Activated B cell treated with CpG ODN at 0.5 μM for 24 hours (primary cell): Measurements from ENCODE around the gene ACAD11. TPM values are rescaled to one million over a fixed set of nuclear protein-coding genes. Genes with fewer than 3 reads are reported as not detected.

Source experiments
- ATAC-seq: fragments of 200-7000 bp; cut with Tn5 transposase; one replicate; pipeline ENCODE4 v1.10.0; 2021; ENCODE audit warnings: low read depth, mild to moderate bottlenecking, moderate library complexity
- CTCF ChIA-PET: fragments of 350-600 bp; sonication (Branson Sonifier 250); formaldehyde crosslinking; loops from one replicate; lab custom pipeline; 2021; ENCODE audit warnings: antibody characterized with exemption; lab: Charles Lee
- POLR2A ChIA-PET: fragments of 350-600 bp; sonication (Branson Sonifier 250); formaldehyde crosslinking; loops from one replicate; lab custom pipeline; 2021; ENCODE audit warnings: antibody characterized with exemption; lab: Charles Lee
- DNase-seq: peaks from one replicate; pipeline ENCODE4 v3.0.0; 2022
- H3K27ac Mint-ChIP-seq: one replicate; pipeline ENCODE4 v1.8.0; 2020; ENCODE audit warnings: mixed read lengths
- H3K27me3 Mint-ChIP-seq: one replicate; pipeline ENCODE4 v1.8.0; 2021; ENCODE audit warnings: mixed read lengths
- H3K36me3 Mint-ChIP-seq: one replicate; pipeline ENCODE4 v1.8.0; 2021; ENCODE audit warnings: low read depth, mixed read lengths
- H3K4me1 Mint-ChIP-seq: one replicate; pipeline ENCODE4 v1.8.0; 2021; ENCODE audit warnings: mixed read lengths
- H3K4me3 Mint-ChIP-seq: one replicate; pipeline ENCODE4 v1.8.0; 2020; ENCODE audit warnings: mild to moderate bottlenecking, mixed read lengths
- H3K9me3 Mint-ChIP-seq: one replicate; pipeline ENCODE4 v1.8.0; 2020; ENCODE audit warnings: mixed read lengths
- intact Hi-C: fragments of 100-400 bp; cut with micrococcal nuclease; formaldehyde crosslinking; loops from one replicate; pipeline ENCODE4 v1.15.1; 2024
- total RNA-seq: library from RNA; stranded (reverse); gene quantifications from 2 replicates; pipeline ENCODE4 v1.2.3, GENCODE V29; 2022
- TF ChIP-seq, protein P1 (sequence below): fragments of 200-600 bp; IDR thresholded peaks from one replicate; pipeline ENCODE4 v1.8.0; 2022; ENCODE audit warnings: antibody characterized with exemption, mild to moderate bottlenecking

ACAD11 gene
- total RNA-seq, 1 donor from 2014 or later = 24.0 TPM

DNA sequence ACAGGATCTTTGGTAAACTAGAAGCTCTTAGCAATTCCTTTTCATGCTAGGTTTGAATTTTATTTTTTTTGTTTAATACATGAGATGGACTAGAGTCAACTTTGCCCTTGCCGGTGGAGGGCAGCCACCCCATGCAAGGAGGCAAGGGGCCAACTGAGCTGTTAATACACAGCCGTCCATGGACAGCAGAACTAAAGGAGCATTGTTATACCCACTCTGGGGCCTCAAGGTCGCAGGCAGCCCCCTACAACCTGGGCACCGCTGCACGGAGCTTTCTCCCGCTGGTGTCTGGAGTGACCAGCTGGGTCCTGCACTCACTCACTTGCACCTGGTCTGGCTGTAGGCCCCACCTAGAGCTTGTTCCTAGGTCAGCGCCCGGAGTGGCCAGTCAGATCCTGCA, 110.4 kb downstream of the ACAD11 start:
- intact Hi-C loops = no loop called here
- Mint-ChIP-seq H3K27ac (no peak overlapping the region), H3K36me3 (no peaks in the 10 kb centered on the region), H3K4me1 (peaks cover 10% of the 10 kb centered on the region), H3K27me3 (no peaks in the 10 kb centered on the region), H3K4me3 (no peak overlapping the region), H3K9me3 (no peaks in the 10 kb centered on the region)
- ChIA-PET POLR2A (no interaction called here), CTCF (no interaction called here)
- TF ChIP-seq, protein P1, sequence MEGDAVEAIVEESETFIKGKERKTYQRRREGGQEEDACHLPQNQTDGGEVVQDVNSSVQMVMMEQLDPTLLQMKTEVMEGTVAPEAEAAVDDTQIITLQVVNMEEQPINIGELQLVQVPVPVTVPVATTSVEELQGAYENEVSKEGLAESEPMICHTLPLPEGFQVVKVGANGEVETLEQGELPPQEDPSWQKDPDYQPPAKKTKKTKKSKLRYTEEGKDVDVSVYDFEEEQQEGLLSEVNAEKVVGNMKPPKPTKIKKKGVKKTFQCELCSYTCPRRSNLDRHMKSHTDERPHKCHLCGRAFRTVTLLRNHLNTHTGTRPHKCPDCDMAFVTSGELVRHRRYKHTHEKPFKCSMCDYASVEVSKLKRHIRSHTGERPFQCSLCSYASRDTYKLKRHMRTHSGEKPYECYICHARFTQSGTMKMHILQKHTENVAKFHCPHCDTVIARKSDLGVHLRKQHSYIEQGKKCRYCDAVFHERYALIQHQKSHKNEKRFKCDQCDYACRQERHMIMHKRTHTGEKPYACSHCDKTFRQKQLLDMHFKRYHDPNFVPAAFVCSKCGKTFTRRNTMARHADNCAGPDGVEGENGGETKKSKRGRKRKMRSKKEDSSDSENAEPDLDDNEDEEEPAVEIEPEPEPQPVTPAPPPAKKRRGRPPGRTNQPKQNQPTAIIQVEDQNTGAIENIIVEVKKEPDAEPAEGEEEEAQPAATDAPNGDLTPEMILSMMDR = no peak
- DNase-seq (no peak), ATAC-seq (no peak)

GRCh38 chr3:132545471-132545870, 114.1 kb downstream of the ACAD11 start:
- Mint-ChIP-seq H3K9me3 (no peaks in the 10 kb centered on the region), H3K4me1 (peaks cover 5% of the 10 kb centered on the region), H3K4me3 (no peak overlapping the region), H3K36me3 (peaks cover 12% of the 10 kb centered on the region), H3K27me3 (no peaks in the 10 kb centered on the region), H3K27ac (no peak overlapping the region)
- intact Hi-C loops = no loop called here
- no peak for DNase-seq
- TF ChIP-seq, protein P1 = no peak
- POLR2A ChIA-PET = interaction anchor here (0.6 kb wide), 1 partner anchor 34 kb away, joined by 6 read pairs; no protein-coding TSS in a partner anchor
- CTCF ChIA-PET = interaction anchor here (1.0 kb wide), 1 partner anchor 11 kb away, joined by 3 read pairs; no protein-coding TSS in a partner anchor
- ATAC-seq = no peak

- no peak for DNase-seq
- POLR2A ChIA-PET = no interaction called here
Observed at GRCh38 chr3:132544130-132544529, 115.5 kb downstream of the ACAD11 start.

DNA sequence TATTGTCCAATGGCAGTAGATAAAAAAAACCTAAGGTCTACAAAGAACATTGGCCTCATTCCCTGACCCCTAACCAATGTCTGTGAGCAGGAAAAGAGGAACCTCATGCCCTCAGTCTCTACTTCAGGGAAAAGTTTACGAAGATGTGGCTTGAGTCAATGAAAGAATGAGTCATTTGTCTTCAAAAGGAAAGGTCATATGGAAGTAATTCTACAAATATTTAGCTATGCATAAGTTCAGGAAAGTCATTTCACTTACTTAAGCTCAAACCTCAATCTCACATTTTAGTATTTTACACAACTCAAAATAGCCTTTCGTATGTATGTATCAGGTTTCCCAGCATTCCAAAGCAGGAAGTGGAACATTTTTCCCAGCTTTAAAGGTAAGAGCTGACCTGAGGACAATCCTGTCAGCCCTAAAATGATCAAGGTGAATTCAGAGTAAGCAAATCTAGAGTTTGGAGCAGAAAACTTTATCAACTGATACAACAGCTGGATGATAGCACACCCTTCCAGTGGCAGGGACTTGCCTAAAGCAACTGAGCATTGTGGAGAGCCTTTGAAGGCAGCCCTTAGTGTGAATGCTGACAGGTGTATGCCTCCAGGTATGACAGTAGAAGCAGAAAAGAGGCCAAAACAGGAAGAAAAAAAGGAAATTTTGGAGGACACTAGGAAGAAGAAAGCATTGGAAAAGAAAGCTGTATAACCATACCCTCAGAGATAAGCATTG, 116.4 kb downstream of the ACAD11 start:
- POLR2A ChIA-PET = no interaction called here

More at GRCh38 chr3:132544130-132544529, 115.5 kb downstream of the ACAD11 start:
- Mint-ChIP-seq H3K27me3 (no peaks in the 10 kb centered on the region), H3K27ac (no peak overlapping the region), H3K36me3 (peaks cover 22% of the 10 kb centered on the region), H3K9me3 (no peaks in the 10 kb centered on the region), H3K4me1 (no peaks in the 10 kb centered on the region), H3K4me3 (no peak overlapping the region)
- intact Hi-C loops = no loop called here
- TF ChIP-seq, protein P1 = no peak
- ATAC-seq = no peak
- CTCF ChIA-PET = no interaction called here

DNA sequence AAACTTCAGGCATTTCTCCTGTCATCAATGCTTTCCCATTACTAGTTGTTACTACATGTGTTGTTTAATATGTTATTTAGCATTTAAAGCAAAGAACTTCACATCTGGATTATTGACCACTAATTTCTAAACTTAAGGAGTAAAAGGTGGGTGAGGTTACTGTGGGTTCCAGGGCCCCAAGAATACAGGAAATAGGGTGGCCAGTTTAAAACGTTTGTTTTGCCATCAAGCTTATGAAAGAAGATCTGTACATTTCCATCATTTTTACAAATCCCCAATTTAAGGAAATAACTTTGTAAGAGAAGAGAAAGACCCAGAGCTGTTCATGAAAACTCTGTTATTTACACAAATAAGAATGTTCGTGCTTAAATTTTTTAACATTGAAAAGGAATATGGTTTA, 117.0 kb downstream of the ACAD11 start:
- intact Hi-C loops = no loop called here
- ATAC-seq (no peak), DNase-seq (no peak)
- CTCF ChIA-PET = interaction anchor here (0.5 kb wide), 1 partner anchor 99 kb away, joined by 3 read pairs; no protein-coding TSS in a partner anchor
- Mint-ChIP-seq H3K4me3 (no peak overlapping the region), H3K4me1 (no peaks in the 10 kb centered on the region), H3K27me3 (no peaks in the 10 kb centered on the region), H3K9me3 (no peaks in the 10 kb centered on the region), H3K27ac (no peak overlapping the region), H3K36me3 (peaks cover 35% of the 10 kb centered on the region)
- TF ChIP-seq, protein P1 = no peak
- POLR2A ChIA-PET = no interaction called here

More for the DNA sequence above, 116.4 kb downstream of the ACAD11 start:
- Mint-ChIP-seq H3K36me3 (peaks cover 30% of the 10 kb centered on the region), H3K4me3 (no peak overlapping the region), H3K27ac (no peak overlapping the region), H3K9me3 (no peaks in the 10 kb centered on the region), H3K4me1 (no peaks in the 10 kb centered on the region), H3K27me3 (no peaks in the 10 kb centered on the region)
- intact Hi-C loops = no loop called here
- ATAC-seq (no peak), DNase-seq (no peak)
- CTCF ChIA-PET = interaction anchor here (0.5 kb wide), 1 partner anchor 98 kb away, joined by 3 read pairs; no protein-coding TSS in a partner anchor
- TF ChIP-seq, protein P1 = no peak
